Osteocyte (in vitro differentiated cells): ENCODE data around the gene SNTB2. TPM values are rescaled to one million over a fixed set of nuclear protein-coding genes. Genes with fewer than 3 reads are reported as not detected.

Source experiments
- DNase-seq: peaks from one replicate; pipeline ENCODE4 v3.0.0; 2021; ENCODE audit warnings: mixed read lengths; ENCODE audit not compliant: unreplicated experiment; ENCODE audit errors: extremely low spot score
- H3K27ac Mint-ChIP-seq: one replicate; pipeline ENCODE4 v1.8.0; 2021; ENCODE audit warnings: mild to moderate bottlenecking, mixed read lengths; ENCODE audit not compliant: unreplicated experiment
- H3K27me3 Mint-ChIP-seq: one replicate; pipeline ENCODE4 v1.8.0; 2021; ENCODE audit warnings: mixed read lengths; ENCODE audit not compliant: unreplicated experiment
- H3K36me3 Mint-ChIP-seq: one replicate; pipeline ENCODE4 v1.8.0; 2021; ENCODE audit warnings: mixed read lengths; ENCODE audit not compliant: unreplicated experiment
- H3K4me1 Mint-ChIP-seq: one replicate; pipeline ENCODE4 v1.8.0; 2021; ENCODE audit warnings: mixed read lengths; ENCODE audit not compliant: unreplicated experiment
- H3K4me3 Mint-ChIP-seq: one replicate; pipeline ENCODE4 v1.8.0; 2021; ENCODE audit warnings: mild to moderate bottlenecking, moderate library complexity, mixed read lengths; ENCODE audit not compliant: unreplicated experiment
- H3K9me3 Mint-ChIP-seq: one replicate; pipeline ENCODE4 v1.8.0; 2021; ENCODE audit warnings: mixed read lengths; ENCODE audit not compliant: unreplicated experiment
- CTCF ChIP-seq: fragments of 200-600 bp; sonication (generic); IDR thresholded peaks from 2 replicates; pipeline ENCODE4 v1.5.0; 2021; ENCODE audit warnings: antibody characterized with exemption, mild to moderate bottlenecking, moderate library complexity
- total RNA-seq: library from RNA; stranded (reverse); gene quantifications from 2 replicates; pipeline ENCODE4 v1.2.1, GENCODE V29; 2021

SNTB2 gene
- total RNA-seq, 1 donor from 2014 or later: 39.6 TPM

- Mint-ChIP-seq H3K9me3 (no peaks in the 10 kb centered on the region), H3K27me3 (no peaks in the 10 kb centered on the region), H3K36me3 (peaks cover 16% of the 10 kb centered on the region), H3K27ac (no peak overlapping the region), H3K4me1 (peaks cover 20% of the 10 kb centered on the region), H3K4me3 (peak overlapping the region; percentile 48)
- DNase-seq: no peak
- TF ChIP-seq CTCF: no peak
Measured at GRCh38 chr16:69313469-69313868, 126.5 kb downstream of the SNTB2 start.

- DNase-seq: no peak
- peaks cover 20% of the 10 kb centered on the region for H3K4me1 Mint-ChIP-seq
- no peak overlapping the region for H3K27ac Mint-ChIP-seq
- H3K9me3 Mint-ChIP-seq: no peaks in the 10 kb centered on the region
- H3K27me3 Mint-ChIP-seq: no peaks in the 10 kb centered on the region
- H3K4me3 Mint-ChIP-seq: no peak overlapping the region
- peaks cover 20% of the 10 kb centered on the region for H3K36me3 Mint-ChIP-seq
- no peak for TF ChIP-seq CTCF
Measured at GRCh38 chr16:69314534-69314933, 127.6 kb downstream of the SNTB2 start.

GRCh38 chr16:69315486-69316311 lies 128.7 kb downstream of the SNTB2 start:
- no peak for DNase-seq
- Mint-ChIP-seq H3K9me3 (no peaks in the 10 kb centered on the region), H3K27ac (no peak overlapping the region), H3K4me3 (no peak overlapping the region), H3K36me3 (peaks cover 27% of the 10 kb centered on the region), H3K27me3 (no peaks in the 10 kb centered on the region), H3K4me1 (peaks cover 15% of the 10 kb centered on the region)
- TF ChIP-seq CTCF: no peak

- no peak for TF ChIP-seq CTCF
- no peaks in the 10 kb centered on the region for H3K27me3 Mint-ChIP-seq
- H3K36me3 Mint-ChIP-seq: peaks cover 36% of the 10 kb centered on the region
- H3K4me1 Mint-ChIP-seq: peaks cover 13% of the 10 kb centered on the region
- no peak overlapping the region for H3K27ac Mint-ChIP-seq
- no peak overlapping the region for H3K4me3 Mint-ChIP-seq
- DNase-seq: no peak
- H3K9me3 Mint-ChIP-seq: no peaks in the 10 kb centered on the region
Measured at GRCh38 chr16:69316595-69317034, 129.7 kb downstream of the SNTB2 start.

GRCh38 chr16:69318177-69318910 lies 131.4 kb downstream of the SNTB2 start:
- peaks cover 45% of the 10 kb centered on the region for H3K36me3 Mint-ChIP-seq
- no peak overlapping the region for H3K27ac Mint-ChIP-seq
- H3K4me1 Mint-ChIP-seq: peaks cover 4% of the 10 kb centered on the region
- no peak overlapping the region for H3K4me3 Mint-ChIP-seq
- no peak for TF ChIP-seq CTCF
- no peaks in the 10 kb centered on the region for H3K27me3 Mint-ChIP-seq
- H3K9me3 Mint-ChIP-seq: no peaks in the 10 kb centered on the region
- DNase-seq: no peak
